GM18951 (cell line): ENCODE data around the gene CIROP.

Source experiments
- POLR2A ChIP-seq: IDR thresholded peaks from 4 replicates; pipeline ENCODE4 v1.6.1; 2011; ENCODE audit warnings: mild to moderate bottlenecking; ENCODE audit not compliant: insufficient read length, insufficient read depth; ENCODE audit errors: extremely low read depth
- in situ Hi-C: fragments of 300-500 bp; cut with MboI; formaldehyde crosslinking; loops from one replicate; pipeline ENCODE4 v1.12.0; 2022; ENCODE audit warnings: low sequenced_read_pairs, mixed read lengths, inconsistent platforms; ENCODE audit not compliant: unreplicated experiment

Gene CIROP

GRCh38 chr14:23051141-23052057 is 53.4 kb downstream of the CIROP start:
- in situ Hi-C loops = loop anchor here (5.0 to 25.0 kb wide), 2 partner anchors 59 to 489 kb away; no protein-coding TSS in a partner anchor
- TF ChIP-seq POLR2A = no peak
